AG04449 (cell line): ENCODE measurements around the gene DHRS4L2.
"Not testable (repeated sequence)": the region's sequence is repeated elsewhere in the genome, so short reads cannot be mapped to it uniquely, and the experiment has no call there.

Experiments used
- CTCF ChIA-PET: fragments of 350-600 bp; formaldehyde crosslinking; extraction: SDS; loops from one replicate; lab custom pipeline; 2021; ENCODE audit warnings: antibody characterized with exemption; lab: Yijun Ruan, JAX
- POLR2A ChIA-PET: fragments of 400-600, 350-600 bp; formaldehyde crosslinking; extraction: SDS; loops from one replicate; lab custom pipeline; 2020; ENCODE audit warnings: antibody characterized with exemption, inconsistent platforms; lab: Yijun Ruan, JAX
- DNase-seq: peaks from one replicate; pipeline ENCODE4 v3.0.0-alpha.2; 2010; ENCODE audit warnings: low read depth, low spot score
- H3K4me3 ChIP-seq: 2 replicates; pipeline ENCODE4 v1.5.1; 2011; ENCODE audit warnings: low read depth, mild to moderate bottlenecking, control low read depth, low read length
- CTCF ChIP-seq: IDR thresholded peaks from one replicate; pipeline ENCODE4 v1.5.1; 2011; ENCODE audit warnings: mild to moderate bottlenecking, moderate library complexity, low read length, control low read depth, inconsistent platforms; ENCODE audit not compliant: insufficient read depth; ENCODE audit errors: missing control alignments

The DHRS4L2 gene

GRCh38 chr14:23988607-23989363, at the start of gene DHRS4L2:
Gene DHRS4L2, plus strand, starts transcription at chr14:23988929. Its CDS starts 19 bp downstream, at chr14:23988948.
- POLR2A ChIA-PET, DNase-seq: not testable (repeated sequence)
- peak within 1 kb of the TSS; percentile 41 for H3K4me3 ChIP-seq
- CTCF ChIA-PET: interaction anchor here (1.2 kb wide), 1 partner anchor 69 kb away, joined by 4 read pairs; no protein-coding TSS in a partner anchor

- H3K4me3 ChIP-seq: no peak overlapping the region
- ChIA-PET POLR2A (no interaction called here), CTCF (interaction anchor here (1.0 kb wide), 2 partner anchors 9 to 11 kb away, joined by 3 to 5 read pairs; no protein-coding TSS in a partner anchor)
- no peak for TF ChIP-seq CTCF
- no peak for DNase-seq
Measured at GRCh38 chr14:23939607-23940326, 49.0 kb upstream of the DHRS4L2 start.

- CTCF ChIA-PET: interaction anchor here (0.9 to 1.4 kb wide), 4 partner anchors 9 to 307 kb away, joined by 3 to 5 read pairs (median 3); no protein-coding TSS in a partner anchor
- H3K4me3 ChIP-seq: no peak overlapping the region
- DNase-seq: no peak
- TF ChIP-seq CTCF: no peak
- POLR2A ChIA-PET: no interaction called here
Measured at GRCh38 chr14:23941230-23941629, 47.5 kb upstream of the DHRS4L2 start.

GRCh38 chr14:23941669-23942068, 47.1 kb upstream of the DHRS4L2 start:
- no peak for TF ChIP-seq CTCF
- no peak for DNase-seq
- POLR2A ChIA-PET: no interaction called here
- H3K4me3 ChIP-seq: no peak overlapping the region
- CTCF ChIA-PET: interaction anchor here (1.0 to 1.4 kb wide), 4 partner anchors 10 to 273 kb away, joined by 3 to 5 read pairs (median 3); no protein-coding TSS in a partner anchor

GRCh38 chr14:23942587-23942986, 46.1 kb upstream of the DHRS4L2 start:
- ChIA-PET POLR2A (no interaction called here), CTCF (interaction anchor here (0.6 to 1.4 kb wide), 3 partner anchors 12 to 311 kb away, joined by 3 read pairs; no protein-coding TSS in a partner anchor)
- no peak for DNase-seq
- no peak for TF ChIP-seq CTCF
- no peak overlapping the region for H3K4me3 ChIP-seq

DNA sequence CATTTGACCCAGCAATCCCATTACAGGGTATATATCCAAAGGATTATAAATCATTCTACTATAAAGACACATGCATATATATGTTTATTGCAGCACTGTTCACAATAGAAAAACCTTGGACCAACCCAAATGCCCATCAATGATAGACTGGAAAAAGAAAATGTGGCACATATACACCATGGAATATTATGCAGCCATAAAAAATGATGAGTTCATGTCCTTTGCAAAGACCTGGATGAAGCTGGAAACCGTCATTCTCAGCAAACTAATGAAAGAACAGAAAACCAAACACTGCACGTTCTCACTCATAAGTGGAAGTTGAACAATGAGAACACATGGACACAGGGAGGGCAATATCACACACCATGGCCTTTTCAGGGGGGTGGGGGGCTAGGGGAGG, 39.7 kb upstream of the DHRS4L2 start:
- POLR2A ChIA-PET, DNase-seq, H3K4me3 ChIP-seq: not testable (repeated sequence)
- CTCF ChIA-PET: interaction anchor here (1.6 to 1.7 kb wide), 2 partner anchors 39 to 317 kb away, joined by 4 to 5 read pairs; no protein-coding TSS in a partner anchor
